ENCODE results near the gene RBM33.

GRCh38 chr7:155722936-155723335, 78.5 kb downstream of the RBM33 start:
- no peak for TF ChIP-seq CTCF (IDR thresholded peaks at IDR 0.05)
- TF ChIP-seq SIN3A (IDR thresholded peaks at IDR 0.05; ENCODE audit: borderline replicate concordance, insufficient read depth, low read depth, low read length): no peak
- TF ChIP-seq TCF7L2 (IDR thresholded peaks at IDR 0.05; ENCODE audit: low read depth, low read length): no peak
- TF ChIP-seq POLR2AphosphoS5 (IDR thresholded peaks at IDR 0.05; ENCODE audit: low read depth, low read length): no peak
- no peak for TF ChIP-seq REST (IDR thresholded peaks at IDR 0.05; ENCODE audit: insufficient read depth in 1 of 2, low read depth in 2 of 2, low read length in 1 of 2)
